NCI-H146 treated with DMSO at 0.1 percent for 48 hours (cell line): ENCODE measurements around the gene PAPOLA.
"Not testable (repeated sequence)": the region's sequence is repeated elsewhere in the genome, so short reads cannot be mapped to it uniquely, and the experiment has no call there.

ENCODE experiments used
- DNase-seq: peaks from one replicate; lab custom pipeline; 2025; ENCODE audit not compliant: unreplicated experiment; lab: John Stamatoyannopoulos, UW

PAPOLA gene

GRCh38 chr14:96502621-96503305, 581 bp downstream of the PAPOLA start:
- peak; percentile 20 for DNase-seq

GRCh38 chr14:96503306-96503679, 1.1 kb downstream of the PAPOLA start:
- no peak for DNase-seq

- DNase-seq: not testable (repeated sequence)
Observed at GRCh38 chr14:96504353-96504752, 2.2 kb downstream of the PAPOLA start.

GRCh38 chr14:96507723-96508122, 5.5 kb downstream of the PAPOLA start:
- DNase-seq: no peak

- DNase-seq: no peak
Observed at GRCh38 chr14:96508900-96509299, 6.7 kb downstream of the PAPOLA start.

- no peak for DNase-seq
Observed at GRCh38 chr14:96509457-96510090, 7.4 kb downstream of the PAPOLA start.

- no peak for DNase-seq
Observed at GRCh38 chr14:96511146-96511545, 9.0 kb downstream of the PAPOLA start.

GRCh38 chr14:96511667-96512066, 9.5 kb downstream of the PAPOLA start:
- no peak for DNase-seq

GRCh38 chr14:96512122-96512521, 9.9 kb downstream of the PAPOLA start:
- DNase-seq: no peak

GRCh38 chr14:96512602-96513397, 10.6 kb downstream of the PAPOLA start:
- no peak for DNase-seq

- no peak for DNase-seq
Observed at GRCh38 chr14:96514694-96515093, 12.5 kb downstream of the PAPOLA start.

GRCh38 chr14:96515731-96516130, 13.5 kb downstream of the PAPOLA start:
- DNase-seq: no peak

- DNase-seq: no peak
Observed at GRCh38 chr14:96516351-96516750, 14.2 kb downstream of the PAPOLA start.

GRCh38 chr14:96519970-96520369, 17.8 kb downstream of the PAPOLA start:
- no peak for DNase-seq

GRCh38 chr14:96525452-96525851, 23.3 kb downstream of the PAPOLA start:
- no peak for DNase-seq

- DNase-seq: no peak
Observed at GRCh38 chr14:96532632-96533031, 30.4 kb downstream of the PAPOLA start.

- no peak for DNase-seq
Observed at GRCh38 chr14:96536807-96537206, 34.6 kb downstream of the PAPOLA start.

GRCh38 chr14:96538097-96538989, 36.2 kb downstream of the PAPOLA start:
- DNase-seq: no peak

- no peak for DNase-seq
Observed at GRCh38 chr14:96538990-96539317, 36.8 kb downstream of the PAPOLA start.

- DNase-seq: peak; percentile 31
Observed at GRCh38 chr14:96554315-96554910, 52.2 kb downstream of the PAPOLA start.

- no peak for DNase-seq
Observed at GRCh38 chr14:96559571-96559970, 57.4 kb downstream of the PAPOLA start.
